ENCODE measurements around the gene LIMS2. TPM values are rescaled to one million over a fixed set of nuclear protein-coding genes. Genes with fewer than 3 reads are reported as not detected.

The LIMS2 gene
- total RNA-seq, 2 experiments from 2014 or later, result 6.1 to 7.0 TPM

DNA sequence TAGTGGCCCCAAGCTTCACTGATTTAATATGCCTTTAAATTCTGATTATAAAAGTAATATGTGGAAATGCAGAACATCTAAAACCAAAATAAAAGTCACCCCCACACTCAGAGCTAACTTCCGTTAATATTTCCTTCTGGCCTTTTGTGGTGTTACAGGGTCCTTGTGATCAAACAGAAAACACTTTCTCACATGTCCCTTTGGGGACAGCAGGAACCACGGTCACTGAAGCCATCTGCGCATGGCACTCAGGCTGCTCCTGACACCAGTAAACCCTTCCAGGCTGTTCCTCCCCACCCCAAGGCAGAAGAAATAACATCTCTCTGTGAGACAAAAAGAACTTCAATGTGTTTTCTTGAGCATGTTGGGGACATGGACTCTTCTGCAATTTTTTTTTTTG is 54.5 kb downstream of the LIMS2 start:
- no peak overlapping the region for H3K27ac ChIP-seq (ENCODE audit: low read depth in 1 of 2, low read length in 2 of 2)
- no peaks in the 10 kb centered on the region for H3K36me3 ChIP-seq (ENCODE audit: insufficient read depth, low read length)
- H3K4me3 Mint-ChIP-seq, result no peak overlapping the region
- H3K27me3 ChIP-seq (ENCODE audit: control insufficient read depth in 1 of 2, insufficient read depth in 2 of 2, low read length in 2 of 2), result no peaks in the 10 kb centered on the region
- CTCF ChIA-PET, result no interaction called here
- peaks cover 3% of the 10 kb centered on the region for H3K4me1 ChIP-seq (ENCODE audit: insufficient read depth, low read length)
- DNase-seq (no peak), ATAC-seq (ENCODE audit: poor library complexity) (no peak)
- intact Hi-C loops (cut with DNase I, micrococcal nuclease), result no loop called here
- no peaks in the 10 kb centered on the region for H3K9me3 Mint-ChIP-seq
- H3K4me1 Mint-ChIP-seq (ENCODE audit: low read depth), result peaks cover 20% of the 10 kb centered on the region
- POLR2A ChIA-PET, result no interaction called here
- no peaks in the 10 kb centered on the region for H3K27me3 Mint-ChIP-seq
- H3K27ac Mint-ChIP-seq, result no peak overlapping the region
- no peak overlapping the region for H3K4me3 ChIP-seq (ENCODE audit: low read length)
- H3K9me3 ChIP-seq (ENCODE audit: control insufficient read depth in 1 of 2, insufficient read depth in 1 of 2, low read length in 2 of 2), result peaks cover 0 to 3% of the 10 kb centered on the region in 2 experiments
- H3K36me3 Mint-ChIP-seq (ENCODE audit: low read depth), result no peaks in the 10 kb centered on the region
- no peak for TF ChIP-seq CTCF (IDR thresholded peaks at IDR 0.05)

DNA sequence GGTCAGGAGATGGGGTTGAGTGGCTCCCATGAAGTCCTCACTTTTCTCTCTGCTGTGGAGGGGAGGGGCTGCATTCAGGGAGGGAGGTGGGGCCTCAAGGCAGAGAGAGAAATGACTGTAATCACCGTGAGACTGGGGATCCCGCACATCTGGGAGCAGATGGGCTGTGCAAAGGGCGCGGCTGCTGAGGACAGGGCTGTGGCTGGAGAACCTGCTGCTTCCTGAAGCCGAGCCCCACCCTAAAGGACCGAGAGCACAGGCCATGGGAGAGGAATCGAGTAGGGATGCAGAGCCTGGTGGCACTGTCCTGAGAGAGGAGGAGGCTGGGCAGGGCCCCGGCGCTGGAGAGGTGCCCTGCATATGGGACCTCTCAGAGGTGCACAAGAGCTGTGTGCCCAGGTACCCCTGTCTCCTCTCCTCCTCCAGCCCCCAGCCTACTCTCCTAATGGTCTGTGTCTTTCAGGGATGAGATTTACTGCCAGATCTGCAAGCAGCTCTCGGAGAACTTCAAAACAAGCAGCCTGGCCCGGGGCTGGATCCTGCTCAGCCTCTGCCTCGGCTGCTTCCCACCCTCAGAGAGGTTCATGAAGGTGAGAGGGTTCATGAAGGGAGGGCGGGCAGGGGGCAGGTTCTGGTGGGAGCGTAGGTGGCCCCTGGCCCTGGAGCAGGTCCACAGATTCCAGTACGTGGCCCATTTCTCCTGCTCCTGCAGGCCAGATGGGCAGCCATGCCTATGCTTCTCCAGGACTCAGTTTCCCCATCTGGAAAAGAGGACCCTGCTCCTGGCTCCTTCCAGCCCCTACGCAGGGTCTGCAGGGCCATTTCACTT is 55.2 kb downstream of the LIMS2 start:
- H3K27me3 Mint-ChIP-seq, result no peaks in the 10 kb centered on the region
- TF ChIP-seq CTCF (IDR thresholded peaks at IDR 0.05), result no peak
- H3K36me3 Mint-ChIP-seq (ENCODE audit: low read depth), result no peaks in the 10 kb centered on the region
- ChIA-PET POLR2A (no interaction called here), CTCF (no interaction called here)
- H3K4me3 Mint-ChIP-seq, result no peak overlapping the region
- Histone ChIP-seq H3K4me1 (ENCODE audit: insufficient read depth, low read length) (peaks cover 3% of the 10 kb centered on the region), H3K4me3 (ENCODE audit: low read length) (no peak overlapping the region), H3K27me3 (ENCODE audit: control insufficient read depth in 1 of 2, insufficient read depth in 2 of 2, low read length in 2 of 2) (no peaks in the 10 kb centered on the region), H3K36me3 (ENCODE audit: insufficient read depth, low read length) (no peaks in the 10 kb centered on the region), H3K9me3 (ENCODE audit: control insufficient read depth in 1 of 2, insufficient read depth in 1 of 2, low read length in 2 of 2) (peaks cover 0 to 3% of the 10 kb centered on the region in 2 experiments), H3K27ac (ENCODE audit: low read depth in 1 of 2, low read length in 2 of 2) (no peak overlapping the region)
- H3K4me1 Mint-ChIP-seq (ENCODE audit: low read depth), result peaks cover 27% of the 10 kb centered on the region
- no peaks in the 10 kb centered on the region for H3K9me3 Mint-ChIP-seq
- no peak for DNase-seq
- no peak for ATAC-seq (ENCODE audit: poor library complexity)
- no peak overlapping the region for H3K27ac Mint-ChIP-seq
- intact Hi-C loops (cut with DNase I, micrococcal nuclease), result no loop called here

- Mint-ChIP-seq H3K27me3 (no peaks in the 10 kb centered on the region), H3K4me1 (ENCODE audit: low read depth) (peaks cover 32% of the 10 kb centered on the region), H3K36me3 (ENCODE audit: low read depth) (no peaks in the 10 kb centered on the region), H3K9me3 (no peaks in the 10 kb centered on the region), H3K27ac (no peak overlapping the region), H3K4me3 (no peak overlapping the region)
- ATAC-seq (ENCODE audit: poor library complexity) (no peak), DNase-seq (no peak)
- H3K4me1 ChIP-seq (ENCODE audit: insufficient read depth, low read length), result peaks cover 3% of the 10 kb centered on the region
- H3K27ac ChIP-seq (ENCODE audit: low read depth in 1 of 2, low read length in 2 of 2), result no peak overlapping the region
- intact Hi-C loops (cut with DNase I, micrococcal nuclease), result no loop called here
- TF ChIP-seq CTCF (IDR thresholded peaks at IDR 0.05), result no peak
- H3K4me3 ChIP-seq (ENCODE audit: low read length), result no peak overlapping the region
- POLR2A ChIA-PET, result no interaction called here
- peaks cover 0 to 3% of the 10 kb centered on the region in 2 experiments for H3K9me3 ChIP-seq (ENCODE audit: control insufficient read depth in 1 of 2, insufficient read depth in 1 of 2, low read length in 2 of 2)
- H3K27me3 ChIP-seq (ENCODE audit: control insufficient read depth in 1 of 2, insufficient read depth in 2 of 2, low read length in 2 of 2), result no peaks in the 10 kb centered on the region
- CTCF ChIA-PET, result no interaction called here
- no peaks in the 10 kb centered on the region for H3K36me3 ChIP-seq (ENCODE audit: insufficient read depth, low read length)
Measured at GRCh38 chr2:127619203-127619590, 56.1 kb downstream of the LIMS2 start.
